HG03457 (cell line): ENCODE results near the gene MIER2.
"Not testable (repeated sequence)": the region's sequence is repeated elsewhere in the genome, so short reads cannot be mapped to it uniquely, and the experiment has no call there.

ENCODE experiments used
- ATAC-seq: cut with Tn5 transposase; IDR thresholded peaks from one replicate; pipeline ENCODE4 v1.9.1; 2021; ENCODE audit warnings: moderate number of reproducible peaks; ENCODE audit not compliant: unreplicated experiment

Gene MIER2

GRCh38 chr19:262125-262524 is 82.5 kb downstream of the MIER2 start:
- ATAC-seq = no peak

- not testable (repeated sequence) for ATAC-seq
Observed at GRCh38 chr19:256804-257203, 87.8 kb downstream of the MIER2 start.
